IMR-90 (cell line): ENCODE data around the gene UTF1. TPM values are rescaled to one million over a fixed set of nuclear protein-coding genes. Genes with fewer than 3 reads are reported as not detected.

Experiments used
- ATAC-seq: fragments of 200-7000 bp; cut with Tn5 transposase; 2 replicates; pipeline ENCODE4 v1.9.1; 2020; ENCODE audit warnings: low read depth, mild to moderate bottlenecking, moderate library complexity
- BruUV-seq: library from RNA; stranded (reverse); fragments of 400-500 nt; replicated peaks from 2 replicates; lab custom pipeline; 2021; lab: Mats Ljungman, UMichigan
- CTCF ChIA-PET: fragments of 300-600 bp; formaldehyde crosslinking; extraction: SDS; loops from one replicate; lab custom pipeline; 2021; ENCODE audit warnings: antibody characterized with exemption; lab: Yijun Ruan, JAX
- POLR2A ChIA-PET: fragments of 300-600 bp; sonication (Branson Sonifier 250); formaldehyde crosslinking; loops from one replicate; lab custom pipeline; 2022; ENCODE audit warnings: antibody characterized with exemption; ENCODE audit not compliant: unreplicated experiment; lab: Charles Lee
- DNase-seq: peaks from one replicate; pipeline ENCODE4 v3.0.0; 2013
- H2AFZ ChIP-seq: replicated peaks from 2 replicates; pipeline ENCODE3; 2013; ENCODE audit warnings: low read length, mild to moderate bottlenecking; ENCODE audit not compliant: poor library complexity
- H2AK5ac ChIP-seq: 2 replicates; pipeline ENCODE4 v1.6.1; 2013; ENCODE audit warnings: low read depth, low read length, inconsistent platforms
- H2AK9ac ChIP-seq: replicated peaks from 2 replicates; pipeline ENCODE3; 2013; ENCODE audit warnings: mild to moderate bottlenecking, low read depth, low read length, moderate library complexity; ENCODE audit not compliant: poor library complexity
- H2BK120ac ChIP-seq: 2 replicates; pipeline ENCODE4 v1.6.1; 2013; ENCODE audit warnings: low read depth, low read length, inconsistent platforms
- H2BK15ac ChIP-seq: 3 replicates; pipeline ENCODE4 v1.6.1; 2013; ENCODE audit warnings: low read depth, low read length, inconsistent platforms
- H2BK20ac ChIP-seq: 2 replicates; pipeline ENCODE4 v1.6.1; 2013; ENCODE audit warnings: low read depth, mild to moderate bottlenecking, inconsistent platforms, low read length, moderate library complexity
- H2BK5ac ChIP-seq: 2 replicates; pipeline ENCODE4 v1.6.1; 2013; ENCODE audit warnings: mild to moderate bottlenecking, low read depth, low read length, inconsistent platforms; ENCODE audit not compliant: poor library complexity, severe bottlenecking
- H3K14ac ChIP-seq: replicated peaks from 2 replicates; pipeline ENCODE4 v1.6.1; 2013; ENCODE audit warnings: low read depth, low read length, inconsistent platforms
- H3K18ac ChIP-seq: 2 replicates; pipeline ENCODE4 v1.6.1; 2013; ENCODE audit warnings: low read depth, low read length, control low read depth
- H3K23ac ChIP-seq: 2 replicates; pipeline ENCODE4 v1.6.1; 2013; ENCODE audit warnings: low read depth, low read length, inconsistent platforms
- H3K27ac ChIP-seq: 2 replicates; pipeline ENCODE4 v1.5.1; 2013; ENCODE audit warnings: mild to moderate bottlenecking, control low read depth, low read length; ENCODE audit not compliant: insufficient read depth
- H3K27me3 ChIP-seq: 2 replicates; pipeline ENCODE4 v1.6.1; 2013; ENCODE audit warnings: low read length; ENCODE audit not compliant: control insufficient read depth, insufficient read depth
- H3K36me3 ChIP-seq: 2 replicates; pipeline ENCODE4 v1.6.1; 2013; ENCODE audit warnings: low read length, mixed read lengths; ENCODE audit not compliant: control insufficient read depth, insufficient read depth
- H3K4ac ChIP-seq: 2 replicates; pipeline ENCODE4 v1.6.1; 2013; ENCODE audit warnings: low read depth, low read length, inconsistent platforms
- H3K4me1 ChIP-seq: 2 replicates; pipeline ENCODE4 v1.6.1; 2013; ENCODE audit warnings: low read length, mixed read lengths; ENCODE audit not compliant: control insufficient read depth, insufficient read depth
- H3K4me2 ChIP-seq: 2 replicates; pipeline ENCODE4 v1.6.1; 2013; ENCODE audit warnings: low read depth, mild to moderate bottlenecking, control low read depth, low read length, moderate library complexity
- H3K4me3 ChIP-seq: 2 replicates; pipeline ENCODE4 v1.5.1; 2013; ENCODE audit warnings: low read depth, mild to moderate bottlenecking, control low read depth, low read length, moderate library complexity; ENCODE audit not compliant: insufficient read depth
- H3K56ac ChIP-seq: 2 replicates; pipeline ENCODE4 v1.6.1; 2013; ENCODE audit warnings: low read length, inconsistent platforms; ENCODE audit not compliant: insufficient read depth; ENCODE audit errors: extremely low read depth
- H3K79me1 ChIP-seq, 2 experiments: 2 replicates each; pipeline ENCODE4 v1.6.1; 2013; ENCODE audit warnings: low read length in 2 of 2, inconsistent platforms in 1 of 2, low read depth in 1 of 2
- H3K9ac ChIP-seq: 2 replicates; pipeline ENCODE4 v1.6.1; 2013; ENCODE audit warnings: low read depth, low read length, control low read depth
- H3K9me1 ChIP-seq: 2 replicates; pipeline ENCODE4 v1.6.1; 2013; ENCODE audit warnings: low read length, inconsistent platforms; ENCODE audit not compliant: insufficient read depth
- H3K9me3 ChIP-seq: 2 replicates; pipeline ENCODE4 v1.6.1; 2013; ENCODE audit warnings: low read length; ENCODE audit not compliant: control insufficient read depth, insufficient read depth
- H4K20me1 ChIP-seq: 2 replicates; pipeline ENCODE4 v1.6.1; 2013; ENCODE audit warnings: low read length, inconsistent platforms; ENCODE audit not compliant: insufficient read depth
- H4K5ac ChIP-seq: 2 replicates; pipeline ENCODE4 v1.6.1; 2013; ENCODE audit warnings: mild to moderate bottlenecking, low read depth, low read length, control low read depth
- H4K8ac ChIP-seq, 2 experiments: 2 replicates each; pipeline ENCODE4 v1.6.1; 2013; ENCODE audit warnings: low read depth in 2 of 2, low read length in 2 of 2, control low read depth in 1 of 2, inconsistent platforms in 1 of 2
- H4K91ac ChIP-seq: 2 replicates; pipeline ENCODE4 v1.6.1; 2013; ENCODE audit warnings: low read depth, low read length, inconsistent platforms; ENCODE audit not compliant: insufficient read depth
- BHLHE40 ChIP-seq: fragments of 150-350 bp; IDR thresholded peaks from 2 replicates; pipeline ENCODE4 v1.6.1; 2016; ENCODE audit warnings: mild to moderate bottlenecking, low read depth, low read length
- CEBPB ChIP-seq: IDR thresholded peaks from 2 replicates; pipeline ENCODE4 v1.6.1; 2012; ENCODE audit warnings: low read depth, low read length, improper control_type of control experiment
- CHD1 ChIP-seq: IDR thresholded peaks from 2 replicates; pipeline ENCODE4 v1.6.1; 2012; ENCODE audit warnings: low read depth, low read length, improper control_type of control experiment
- CTCF ChIP-seq: conservative IDR thresholded peaks from 2 replicates; pipeline ENCODE4 v1.5.1; 2012; ENCODE audit warnings: mild to moderate bottlenecking, low read depth, low read length, improper control_type of control experiment
- ELK1 ChIP-seq: fragments of 150-350 bp; IDR thresholded peaks from 2 replicates; pipeline ENCODE4 v1.6.1; 2016; ENCODE audit warnings: low read depth, mild to moderate bottlenecking, low read length, moderate library complexity, borderline replicate concordance
- FOS ChIP-seq: fragments of 150-350 bp; IDR thresholded peaks from 2 replicates; pipeline ENCODE4 v1.6.1; 2016; ENCODE audit warnings: low read depth, low read length
- MAFK ChIP-seq: IDR thresholded peaks from 2 replicates; pipeline ENCODE4 v1.6.1; 2012; ENCODE audit warnings: low read depth, low read length, improper control_type of control experiment
- MAZ ChIP-seq: IDR thresholded peaks from 2 replicates; pipeline ENCODE4 v1.6.1; 2012; ENCODE audit warnings: low read depth, mild to moderate bottlenecking, low read length, improper control_type of control experiment, moderate library complexity, borderline replicate concordance
- MXI1 ChIP-seq: IDR thresholded peaks from 2 replicates; pipeline ENCODE4 v1.6.1; 2012; ENCODE audit warnings: low read depth, mild to moderate bottlenecking, low read length, moderate library complexity, borderline replicate concordance
- NFE2L2 ChIP-seq: fragments of 150-350 bp; IDR thresholded peaks from 2 replicates; pipeline ENCODE4 v1.6.1; 2016; ENCODE audit warnings: low read depth, mild to moderate bottlenecking, low read length
- POLR2A ChIP-seq: IDR thresholded peaks from 2 replicates; pipeline ENCODE4 v1.6.1; 2012; ENCODE audit warnings: mild to moderate bottlenecking, low read depth, low read length
- RAD21 ChIP-seq: IDR thresholded peaks from 2 replicates; pipeline ENCODE4 v1.6.1; 2012; ENCODE audit warnings: low read length, improper control_type of control experiment
- RCOR1 ChIP-seq: IDR thresholded peaks from 2 replicates; pipeline ENCODE4 v1.6.1; 2012; ENCODE audit warnings: mild to moderate bottlenecking, low read length, improper control_type of control experiment; ENCODE audit not compliant: insufficient replicate concordance
- RFX5 ChIP-seq: IDR thresholded peaks from 2 replicates; pipeline ENCODE4 v1.8.0; 2012; ENCODE audit warnings: low read depth, mild to moderate bottlenecking, low read length, moderate library complexity
- SMC3 ChIP-seq: fragments of 150-350 bp; IDR thresholded peaks from 2 replicates; pipeline ENCODE4 v1.6.1; 2016; ENCODE audit warnings: low read depth, mild to moderate bottlenecking, antibody characterized with exemption, low read length, moderate library complexity
- USF2 ChIP-seq: fragments of 150-350 bp; IDR thresholded peaks from 2 replicates; pipeline ENCODE4 v1.6.1; 2017; ENCODE audit warnings: mild to moderate bottlenecking, antibody characterized with exemption, low read length, low read depth
- WGBS, 2 experiments: methylation state at CpG; one replicate each; pipeline versions ENCODE4 v1.1.5 to v1.1.7; 2013; ENCODE audit warnings: missing lambda C conversion rate in 2 of 2; ENCODE audit not compliant: insufficient read length in 1 of 2; ENCODE audit errors: extremely low coverage in 2 of 2; 5-methylcytosine and 5-hydroxymethylcytosine counted together
- dilution Hi-C: fragments of 300-500 bp; cut with HindIII; formaldehyde crosslinking; loops from one replicate; pipeline ENCODE4 v1.14.3; 2018; ENCODE audit warnings: low sequenced_read_pairs; ENCODE audit not compliant: unreplicated experiment
- in situ Hi-C: fragments of 300-500 bp; cut with MboI; formaldehyde crosslinking; loops from 3 replicates; pipeline ENCODE4 v1.14.3; 2019; ENCODE audit warnings: low sequenced_read_pairs, inconsistent platforms, mixed read lengths
- intact Hi-C: fragments of 100-400 bp; cut with micrococcal nuclease; formaldehyde crosslinking; loops from 2 replicates; pipeline ENCODE4 v1.10.0; 2022
- polyA plus RNA-seq, 3 experiments: library from polyadenylated mRNA; depleted of rRNA; stranded (reverse); fragments of >200 nt; gene quantifications; 2 replicates each; pipeline ENCODE4 v1.2.3, GENCODE V29; 2012; ENCODE audit warnings: low replicate concordance in 1 of 3
- total RNA-seq: library from RNA; depleted of rRNA; stranded (reverse); fragments of >200 nt; gene quantifications from 2 replicates; pipeline ENCODE4 v1.2.3, GENCODE V29; 2012

The UTF1 gene
- total and polyA plus RNA-seq, 2 of the 4 experiments (the other 2 are of a cell fraction), result not detected

GRCh38 chr10:133209117-133209516 is 20.9 kb upstream of the UTF1 start:
- H4K8ac ChIP-seq, result no peak overlapping the region
- no peak overlapping the region for H2AK9ac ChIP-seq
- no peak overlapping the region for H3K27ac ChIP-seq
- H4K91ac ChIP-seq, result no peak overlapping the region
- no peak overlapping the region for H3K4ac ChIP-seq
- H3K56ac ChIP-seq, result no peak overlapping the region
- ATAC-seq (no peak), DNase-seq (no peak)
- no peaks in the 10 kb centered on the region for H3K9me3 ChIP-seq
- H3K27me3 ChIP-seq, result no peaks in the 10 kb centered on the region
- no peak overlapping the region for H2BK5ac ChIP-seq
- H2AK5ac ChIP-seq, result no peak overlapping the region
- H4K5ac ChIP-seq, result no peak overlapping the region
- H2AFZ ChIP-seq, result no peak overlapping the region
- no peak for TF ChIP-seq BHLHE40
- no peak for TF ChIP-seq RAD21
- no peak for TF ChIP-seq NFE2L2
- TF ChIP-seq POLR2A, result no peak
- TF ChIP-seq CEBPB, result no peak
- no peak for TF ChIP-seq MAFK
- no peak for TF ChIP-seq FOS
- no peak for TF ChIP-seq MAZ
- TF ChIP-seq RFX5, result no peak
- TF ChIP-seq MXI1, result no peak
- TF ChIP-seq SMC3, result no peak
- TF ChIP-seq USF2, result no peak
- TF ChIP-seq CHD1, result no peak
- TF ChIP-seq ELK1, result no peak
- no peak for TF ChIP-seq CTCF
- no peak for TF ChIP-seq RCOR1
- no peaks in the 10 kb centered on the region for H3K4me1 ChIP-seq
- H3K9me1 ChIP-seq, result no peaks in the 10 kb centered on the region
- dilution Hi-C loops, result no loop called here
- no peak overlapping the region for H3K4me2 ChIP-seq
- H3K4me3 ChIP-seq, result no peak overlapping the region
- no peaks in the 10 kb centered on the region for H3K79me1 ChIP-seq
- 85% methylated on average over 12 of the region's 14 CpGs; no CpG with 5 or more reads in 1 of the 2 experiments for WGBS, 2 experiments
- no peak overlapping the region for H2BK20ac ChIP-seq
- intact Hi-C loops, result no loop called here
- H3K14ac ChIP-seq, result no peak overlapping the region
- H2BK120ac ChIP-seq, result no peak overlapping the region
- POLR2A ChIA-PET, result no interaction called here
- no peak overlapping the region for H2BK15ac ChIP-seq
- no peaks in the 10 kb centered on the region for H4K20me1 ChIP-seq
- BruUV-seq, result no TSS peak
- no peak overlapping the region for H3K23ac ChIP-seq
- H3K36me3 ChIP-seq, result no peaks in the 10 kb centered on the region
- no peak overlapping the region for H3K18ac ChIP-seq
- in situ Hi-C loops, result no loop called here
- no peak overlapping the region for H3K9ac ChIP-seq
- CTCF ChIA-PET, result no interaction called here
